HG02884 (cell line): ENCODE data around the gene TMC8.

ENCODE experiments used
- ATAC-seq: cut with Tn5 transposase; IDR thresholded peaks from one replicate; pipeline ENCODE4 v1.9.1; 2021; ENCODE audit warnings: mild to moderate bottlenecking, moderate library complexity; ENCODE audit not compliant: unreplicated experiment

The TMC8 gene

DNA sequence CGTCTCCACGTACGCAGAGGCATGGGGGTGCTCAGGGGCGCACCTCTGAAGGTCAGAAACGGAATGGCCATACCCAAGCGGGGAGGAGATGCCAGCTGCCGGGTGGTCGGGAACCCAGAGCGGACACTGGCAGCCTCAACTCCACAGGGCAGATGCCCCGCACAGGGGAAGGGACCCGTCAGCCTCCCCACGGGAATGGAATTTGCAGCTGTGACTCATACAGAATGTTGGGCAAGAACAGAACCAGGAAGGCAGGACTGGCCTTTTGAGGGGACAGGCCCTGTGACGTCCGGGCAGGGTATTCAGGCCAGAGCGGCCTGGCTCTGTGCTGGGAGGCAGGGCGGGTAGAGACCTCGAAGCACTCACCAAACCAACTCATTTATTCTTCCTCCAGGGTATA, 48.8 kb downstream of the TMC8 start:
- no peak for ATAC-seq

DNA sequence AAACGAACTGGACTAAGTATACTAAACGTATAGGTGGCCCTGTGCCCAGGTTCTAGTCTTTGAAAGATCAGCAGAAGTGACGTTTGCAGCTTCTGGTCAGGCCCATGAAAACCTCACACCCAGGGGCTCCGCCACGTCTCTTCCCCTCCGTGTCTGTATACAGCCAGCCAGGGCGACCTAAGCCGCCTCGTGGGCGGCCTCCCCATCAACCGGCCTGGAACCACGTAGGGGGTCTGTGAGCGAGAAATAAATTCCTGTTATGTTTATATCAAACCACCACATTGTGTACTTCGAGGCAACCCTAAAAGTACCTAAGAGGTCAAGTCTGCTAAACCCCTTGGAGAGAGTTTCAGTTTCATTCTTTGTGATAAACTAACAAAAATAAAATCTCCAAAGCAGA, 49.5 kb downstream of the TMC8 start:
- no peak for ATAC-seq

DNA sequence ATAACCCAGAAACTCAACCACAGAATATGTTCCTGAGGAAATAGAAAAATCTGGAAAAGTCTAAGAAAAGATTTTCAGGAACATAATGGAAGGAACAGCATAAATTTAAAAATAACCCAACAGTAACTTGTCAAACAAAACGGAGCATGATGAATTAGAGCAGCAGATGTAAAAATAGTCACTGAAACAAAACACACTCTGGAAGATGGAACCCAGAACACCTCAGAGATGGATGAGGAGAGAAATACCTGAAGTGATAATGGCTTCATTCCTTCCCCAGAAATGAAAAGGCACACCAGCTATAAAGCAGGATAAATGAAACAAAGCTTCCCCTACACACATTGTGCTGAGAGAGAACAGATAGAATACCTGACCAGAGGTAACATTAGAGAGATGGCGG, 49.9 kb downstream of the TMC8 start:
- ATAC-seq = no peak

DNA sequence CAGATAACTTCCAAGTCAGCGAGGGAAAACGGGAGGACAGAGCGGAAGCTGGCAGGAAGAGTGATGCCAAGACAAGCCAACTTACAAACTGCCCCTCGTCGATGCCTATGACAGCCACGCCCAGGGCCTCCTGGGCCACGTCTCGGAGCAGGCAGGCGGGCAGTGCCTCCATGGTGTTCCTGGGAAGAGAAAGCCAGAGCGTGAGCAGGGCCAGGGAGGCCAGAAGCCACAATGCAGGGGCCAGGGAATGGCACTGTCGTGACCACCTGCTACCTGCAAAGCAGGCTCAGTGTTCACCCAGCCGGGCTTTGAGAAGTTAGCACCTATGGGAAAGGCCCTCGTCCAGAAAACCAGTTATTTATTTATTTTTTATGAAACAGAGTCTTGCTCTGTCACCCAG, 51.9 kb downstream of the TMC8 start:
- ATAC-seq = no peak

DNA sequence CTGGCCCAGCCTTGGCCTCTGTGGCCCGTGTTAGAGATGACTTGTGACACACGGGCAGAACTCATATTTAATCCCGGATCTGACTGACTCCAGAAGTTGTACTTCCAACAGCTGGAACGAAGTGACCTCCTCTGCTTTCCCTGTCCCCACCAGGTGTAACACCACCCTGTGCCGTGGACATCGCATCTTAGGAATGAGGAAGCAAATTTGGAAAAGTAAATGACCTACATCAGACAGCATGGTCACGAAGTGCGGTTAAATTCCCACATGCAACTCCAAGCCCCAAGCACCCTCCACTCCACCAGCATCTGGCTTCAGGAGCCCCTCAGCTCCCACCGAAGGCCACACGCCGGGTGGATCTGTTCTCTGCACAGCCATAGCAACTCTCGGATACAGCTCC, 53.3 kb downstream of the TMC8 start:
- ATAC-seq = no peak

DNA sequence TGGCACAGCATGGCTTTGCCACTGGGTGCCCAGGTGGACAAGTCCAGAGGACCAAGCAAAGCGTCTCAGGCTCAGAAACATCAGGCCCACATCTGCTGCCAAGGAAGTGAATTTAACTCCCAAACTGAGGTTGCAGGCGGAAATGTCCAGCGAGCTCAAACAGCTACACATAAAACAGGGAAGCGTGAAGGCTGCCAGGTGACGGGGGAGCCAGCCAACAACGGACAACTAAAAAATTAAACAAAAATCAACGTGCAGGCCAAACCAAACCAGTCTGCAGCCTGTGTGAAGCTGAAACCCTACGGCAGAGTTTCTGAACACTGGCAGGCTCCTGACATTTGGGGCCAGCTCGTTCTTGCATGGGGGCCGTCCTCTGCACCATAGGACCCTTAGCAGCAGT, 53.8 kb downstream of the TMC8 start:
- no peak for ATAC-seq

DNA sequence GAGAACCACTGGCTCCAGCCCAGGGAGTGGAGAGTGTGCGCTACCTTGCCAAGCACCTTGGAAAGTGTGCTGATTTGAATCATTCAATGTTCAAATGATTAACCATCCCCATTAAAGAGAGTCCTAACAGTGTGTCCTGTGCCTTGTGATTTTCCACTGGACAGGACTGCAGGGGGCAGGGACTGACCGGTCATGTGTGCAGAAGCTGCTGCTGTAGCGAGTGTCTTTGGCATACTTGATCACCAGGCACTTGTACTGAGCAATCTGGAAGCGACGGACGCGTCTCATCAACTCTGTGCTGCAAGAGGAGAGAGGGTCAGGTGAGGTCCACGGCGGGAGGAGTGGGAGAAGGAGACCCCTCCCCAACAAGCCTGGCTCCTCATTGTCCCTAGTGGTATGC, 54.3 kb downstream of the TMC8 start:
- ATAC-seq = no peak

DNA sequence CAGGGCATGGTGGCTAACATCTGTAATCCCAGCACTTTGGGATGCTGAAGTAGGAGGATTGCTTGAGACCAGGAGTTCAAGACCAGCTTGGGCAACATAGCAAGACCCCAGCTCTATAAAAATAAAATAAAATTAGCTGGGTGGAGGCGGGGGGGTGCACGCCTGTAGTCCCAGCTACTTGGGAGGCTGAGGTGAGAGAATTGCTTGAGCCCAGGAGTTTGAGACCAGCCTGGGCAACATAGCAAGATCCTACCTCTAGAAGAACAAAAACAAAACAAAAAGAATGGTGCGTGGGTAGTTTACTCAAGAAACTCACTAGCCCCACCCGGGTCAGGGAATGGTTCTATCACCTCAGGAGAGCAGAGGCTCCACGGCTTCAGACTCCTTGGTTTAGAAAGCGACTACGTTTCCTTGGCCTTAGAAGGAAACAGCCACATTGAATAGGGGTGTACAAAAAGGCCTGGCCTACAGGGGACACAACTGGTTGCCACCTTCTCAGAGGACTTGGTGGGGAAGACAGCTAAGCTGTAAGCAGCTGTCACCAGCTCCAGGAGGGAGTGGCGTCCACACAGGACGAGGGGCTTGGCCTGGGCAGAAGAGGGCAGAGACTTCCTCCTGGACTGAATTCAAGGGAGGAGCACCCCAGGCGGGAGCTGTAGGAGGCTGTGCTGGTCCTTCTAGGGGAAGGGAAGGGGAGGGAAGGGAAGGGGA, 55.6 kb downstream of the TMC8 start:
- no peak for ATAC-seq

DNA sequence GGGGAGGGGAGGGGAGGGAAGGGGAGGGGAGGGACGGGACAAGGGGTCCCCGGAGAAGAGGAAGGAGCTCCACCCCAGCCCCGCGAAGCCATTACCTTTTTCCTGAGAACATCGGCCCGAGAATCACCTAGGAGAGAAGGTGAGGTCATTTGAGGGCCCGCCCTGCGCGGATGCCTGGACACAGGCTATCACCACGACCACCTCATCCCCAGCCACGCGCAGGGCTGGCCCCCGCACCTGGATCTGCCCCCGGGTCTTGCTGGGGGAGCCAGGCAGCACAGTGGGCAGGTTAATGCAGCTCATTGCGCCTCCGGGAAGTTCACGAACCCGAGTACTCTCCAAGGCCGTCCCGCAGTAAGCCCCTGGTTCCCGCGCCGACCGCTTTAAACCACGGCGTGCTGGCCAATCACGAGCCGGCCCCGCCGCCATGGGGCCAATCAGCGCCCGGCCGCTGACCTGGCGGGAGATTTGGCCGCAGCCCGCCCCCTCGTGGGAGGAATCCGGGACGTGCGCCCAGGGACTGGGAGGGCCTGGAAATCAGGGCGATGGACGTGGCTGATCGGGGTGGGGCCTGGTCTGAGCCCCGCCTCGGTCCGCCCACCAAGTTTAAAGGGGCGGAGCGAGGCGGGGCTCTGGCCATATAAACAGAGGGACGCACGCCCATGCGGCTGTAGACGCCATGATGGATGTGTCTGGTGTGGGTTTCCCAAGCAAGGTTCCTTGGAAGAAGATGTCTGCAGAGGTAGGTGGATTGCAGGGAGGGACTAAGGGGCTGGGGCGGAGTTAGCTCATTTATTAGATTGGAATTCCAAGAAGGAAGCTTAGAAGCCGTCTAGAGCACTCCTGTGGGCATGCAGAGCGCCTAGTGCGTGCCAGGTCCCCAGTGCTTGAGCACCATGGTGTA, 56.4 kb downstream of the TMC8 start, which contains the start of the genes AFMID and TK1:
TSS of gene AFMID (plus strand) at position 671 of the 904 bp plus-strand sequence. CDS start at position 680, 9 bp downstream.
TSS of gene TK1 (minus strand) at position 361 of the 904 bp plus-strand sequence. CDS start at position 303, 58 bp downstream.
- peak; percentile 83 for ATAC-seq
